ENCODE measurements around the gene FOXA3. TPM values are rescaled to one million over a fixed set of nuclear protein-coding genes. Genes with fewer than 3 reads are reported as not detected.

The FOXA3 gene
- total and polyA plus RNA-seq, 2 experiments from 2014 or later: 14.6 to 18.6 TPM

DNA sequence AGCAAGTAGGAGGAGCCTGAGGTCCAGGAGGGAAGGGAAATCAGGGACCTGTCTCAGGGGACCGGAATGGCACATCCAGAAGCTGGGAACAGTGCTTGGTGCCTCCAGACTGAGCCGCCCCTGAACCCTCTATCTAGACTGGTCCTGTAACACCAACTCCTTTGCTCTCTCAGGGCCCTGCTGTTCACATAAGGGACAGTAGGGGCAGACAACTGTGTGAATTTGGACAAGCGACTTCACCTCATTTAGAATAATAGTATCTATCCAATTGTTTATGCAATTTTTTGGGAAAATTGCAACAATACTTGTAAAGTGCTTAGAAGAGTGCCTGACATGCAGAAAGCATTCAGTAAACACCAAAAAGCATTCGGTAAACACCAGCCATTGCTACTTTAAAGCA is 15.2 kb upstream of the FOXA3 start:
- Histone ChIP-seq H3K4me1 (ENCODE audit: insufficient read depth) (no peaks in the 10 kb centered on the region), H3K4me3 (no peak overlapping the region), H3K9me3 (ENCODE audit: low read depth) (no peaks in the 10 kb centered on the region), H4K20me1 (ENCODE audit: insufficient read depth, poor library complexity, severe bottlenecking) (no peaks in the 10 kb centered on the region), H3K79me2 (no peaks in the 10 kb centered on the region), H3K27me3 (no peaks in the 10 kb centered on the region), H3K4me2 (no peak overlapping the region), H3K27ac (no peak overlapping the region), H3K9me2 (replicated peaks; ENCODE audit: insufficient read depth) (no peaks in the 10 kb centered on the region), H2AFZ (no peak overlapping the region), H3K36me3 (replicated peaks; ENCODE audit: insufficient read depth, low read depth) (no peaks in the 10 kb centered on the region)
- no peak for DNase-seq (ENCODE audit: low spot score)
- no peak for TF ChIP-seq EZH2phosphoT487 (IDR thresholded peaks at IDR 0.05; ENCODE audit: low read depth, severe bottlenecking, unreplicated experiment)
- TF ChIP-seq CTCF (IDR thresholded peaks at IDR 0.05; ENCODE audit: poor library complexity): peak; percentile 18
- WGBS (ENCODE audit: low lambda C conversion rate, missing lambda C conversion rate): 89% methylated on average over 4 of the region's 4 CpGs

DNA sequence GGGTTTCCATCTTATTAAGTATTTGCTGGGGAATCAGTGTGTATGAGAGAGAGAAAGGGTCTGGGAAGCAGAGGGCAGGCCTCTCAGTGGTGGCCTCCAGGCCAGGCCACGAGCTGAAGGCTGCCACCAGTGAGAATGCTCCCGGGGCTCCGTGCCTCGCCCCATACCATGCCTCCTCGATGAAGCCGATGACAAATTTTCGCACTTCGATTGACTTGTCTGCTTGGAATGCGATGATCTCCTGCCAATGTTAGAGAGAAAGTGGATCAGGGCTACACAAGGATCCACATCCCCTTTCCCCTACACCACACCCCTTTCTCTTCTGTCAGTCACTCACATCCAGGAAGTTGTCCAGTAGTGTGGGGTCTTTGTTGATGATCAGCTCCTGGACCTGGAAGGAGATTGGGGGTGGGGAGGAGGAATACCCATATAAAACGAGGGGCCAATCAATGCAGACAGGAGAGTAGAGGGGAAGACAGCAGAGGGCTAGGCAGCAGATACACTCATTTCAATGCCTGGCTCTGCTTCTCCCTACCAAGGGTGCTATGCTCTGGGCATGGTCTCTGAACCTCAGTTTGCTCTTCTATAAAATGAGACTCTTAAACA is 11.9 kb upstream of the FOXA3 start:
- no peaks in the 10 kb centered on the region for H3K36me3 ChIP-seq (replicated peaks; ENCODE audit: insufficient read depth, low read depth)
- peaks cover 8% of the 10 kb centered on the region for H4K20me1 ChIP-seq (ENCODE audit: insufficient read depth, poor library complexity, severe bottlenecking)
- H3K79me2 ChIP-seq: peaks cover 25% of the 10 kb centered on the region
- H3K4me1 ChIP-seq (ENCODE audit: insufficient read depth): no peaks in the 10 kb centered on the region
- H3K4me2 ChIP-seq: no peak overlapping the region
- no peaks in the 10 kb centered on the region for H3K27me3 ChIP-seq
- 98% methylated on average over 10 of the region's 10 CpGs for WGBS (ENCODE audit: low lambda C conversion rate, missing lambda C conversion rate)
- H2AFZ ChIP-seq: no peak overlapping the region
- H3K4me3 ChIP-seq: no peak overlapping the region
- TF ChIP-seq CTCF (IDR thresholded peaks at IDR 0.05; ENCODE audit: poor library complexity): no peak
- no peak for TF ChIP-seq EZH2 (IDR thresholded peaks at IDR 0.05; ENCODE audit: borderline replicate concordance)
- no peak for TF ChIP-seq EZH2phosphoT487 (IDR thresholded peaks at IDR 0.05; ENCODE audit: low read depth, severe bottlenecking, unreplicated experiment)
- no peak overlapping the region for H3K27ac ChIP-seq
- no peak for DNase-seq (ENCODE audit: low spot score)
- H3K9me2 ChIP-seq (replicated peaks; ENCODE audit: insufficient read depth): no peaks in the 10 kb centered on the region
- no peaks in the 10 kb centered on the region for H3K9me3 ChIP-seq (ENCODE audit: low read depth)

DNA sequence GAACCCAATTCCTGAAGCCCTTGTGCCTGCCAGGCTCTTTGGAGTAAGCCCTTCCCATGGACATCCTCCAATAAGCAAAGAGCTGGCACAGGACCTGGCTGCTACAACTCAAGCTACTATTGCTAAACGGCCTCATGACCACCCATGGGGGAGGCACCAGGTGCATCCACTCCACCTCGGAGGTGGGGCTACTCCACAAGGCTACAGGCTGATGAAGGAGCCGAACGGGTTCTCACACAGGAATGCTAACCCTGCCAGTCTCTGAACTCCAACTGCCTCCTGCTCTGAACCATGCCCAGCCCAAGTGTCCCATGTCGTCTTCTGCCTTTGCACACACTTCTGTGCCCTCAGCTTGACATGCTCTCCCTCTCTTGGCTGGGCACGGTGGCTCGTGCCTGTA is 11.1 kb upstream of the FOXA3 start:
- no peak for DNase-seq (ENCODE audit: low spot score)
- no peaks in the 10 kb centered on the region for H3K27me3 ChIP-seq
- TF ChIP-seq CTCF (IDR thresholded peaks at IDR 0.05; ENCODE audit: poor library complexity) (no peak), EZH2 (IDR thresholded peaks at IDR 0.05; ENCODE audit: borderline replicate concordance) (no peak), EZH2phosphoT487 (IDR thresholded peaks at IDR 0.05; ENCODE audit: low read depth, severe bottlenecking, unreplicated experiment) (no peak)
- H3K27ac ChIP-seq: no peak overlapping the region
- no peak overlapping the region for H2AFZ ChIP-seq
- H4K20me1 ChIP-seq (ENCODE audit: insufficient read depth, poor library complexity, severe bottlenecking): peaks cover 8% of the 10 kb centered on the region
- H3K9me3 ChIP-seq (ENCODE audit: low read depth): no peaks in the 10 kb centered on the region
- H3K4me2 ChIP-seq: no peak overlapping the region
- H3K79me2 ChIP-seq: peaks cover 29% of the 10 kb centered on the region
- H3K36me3 ChIP-seq (replicated peaks; ENCODE audit: insufficient read depth, low read depth): no peaks in the 10 kb centered on the region
- no peaks in the 10 kb centered on the region for H3K4me1 ChIP-seq (ENCODE audit: insufficient read depth)
- 94% methylated on average over 7 of the region's 7 CpGs for WGBS (ENCODE audit: low lambda C conversion rate, missing lambda C conversion rate)
- no peaks in the 10 kb centered on the region for H3K9me2 ChIP-seq (replicated peaks; ENCODE audit: insufficient read depth)
- H3K4me3 ChIP-seq: no peak overlapping the region
